ENCODE results near the gene GABRA4.

- TF ChIP-seq PAX5 (IDR thresholded peaks at IDR 0.05; ENCODE audit: insufficient read depth, low read length, severe bottlenecking) (no peak), POU2F2 (IDR thresholded peaks at IDR 0.05; ENCODE audit: low read depth, low read length) (no peak), POLR2A (IDR thresholded peaks at IDR 0.05; ENCODE audit: low read depth, low read length) (no peak), POLR2AphosphoS5 (IDR thresholded peaks at IDR 0.05; ENCODE audit: low read depth, low read length) (no peak), TAF1 (IDR thresholded peaks at IDR 0.05; ENCODE audit: low read depth, low read length) (no peak), SPI1 (IDR thresholded peaks at IDR 0.05; ENCODE audit: low read depth, low read length) (no peak)
These were observed 68.4 kb downstream of the GABRA4 start for GRCh38 chr4:46924789-46925529.

Data from GM12891 (cell line).